PC-9 (cell line): ENCODE results near the gene SYNJ2.

Experiments
- EZH2 ChIP-seq: fragments of 200-600 bp; sonication (generic); IDR thresholded peaks from 2 replicates; pipeline ENCODE4 v1.8.0; 2017; ENCODE audit warnings: antibody characterized with exemption, low read depth
- TF ChIP-seq, protein P1 (sequence below): fragments of 200-600 bp; sonication (generic); conservative IDR thresholded peaks from 2 replicates; pipeline ENCODE4 v1.6.1; 2017; ENCODE audit warnings: mixed run types, antibody characterized with exemption, mild to moderate bottlenecking, moderate library complexity

DNA sequence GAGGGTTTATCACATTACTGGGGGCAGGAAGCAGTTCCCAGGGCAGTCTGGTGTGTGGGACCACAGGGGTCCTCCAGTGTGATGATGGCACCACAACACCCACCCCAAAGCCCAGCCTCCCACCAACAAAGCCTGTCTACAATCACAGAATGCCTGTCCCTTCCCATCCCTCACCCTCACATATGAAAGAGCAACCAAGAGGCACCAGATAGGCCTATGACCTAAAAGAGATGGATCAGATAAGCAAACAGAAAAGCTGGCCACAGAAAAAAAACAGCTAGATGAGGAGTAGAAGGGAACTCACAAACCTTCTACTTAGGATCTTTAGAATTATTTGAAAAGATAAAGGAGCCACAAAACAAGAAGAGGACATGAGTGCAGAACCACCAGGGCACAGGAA, 132.1 kb downstream of the SYNJ2 start:
- TF ChIP-seq, protein P1, sequence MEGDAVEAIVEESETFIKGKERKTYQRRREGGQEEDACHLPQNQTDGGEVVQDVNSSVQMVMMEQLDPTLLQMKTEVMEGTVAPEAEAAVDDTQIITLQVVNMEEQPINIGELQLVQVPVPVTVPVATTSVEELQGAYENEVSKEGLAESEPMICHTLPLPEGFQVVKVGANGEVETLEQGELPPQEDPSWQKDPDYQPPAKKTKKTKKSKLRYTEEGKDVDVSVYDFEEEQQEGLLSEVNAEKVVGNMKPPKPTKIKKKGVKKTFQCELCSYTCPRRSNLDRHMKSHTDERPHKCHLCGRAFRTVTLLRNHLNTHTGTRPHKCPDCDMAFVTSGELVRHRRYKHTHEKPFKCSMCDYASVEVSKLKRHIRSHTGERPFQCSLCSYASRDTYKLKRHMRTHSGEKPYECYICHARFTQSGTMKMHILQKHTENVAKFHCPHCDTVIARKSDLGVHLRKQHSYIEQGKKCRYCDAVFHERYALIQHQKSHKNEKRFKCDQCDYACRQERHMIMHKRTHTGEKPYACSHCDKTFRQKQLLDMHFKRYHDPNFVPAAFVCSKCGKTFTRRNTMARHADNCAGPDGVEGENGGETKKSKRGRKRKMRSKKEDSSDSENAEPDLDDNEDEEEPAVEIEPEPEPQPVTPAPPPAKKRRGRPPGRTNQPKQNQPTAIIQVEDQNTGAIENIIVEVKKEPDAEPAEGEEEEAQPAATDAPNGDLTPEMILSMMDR = no peak
- no peak for TF ChIP-seq EZH2
